Activated T-cell treated with anti-CD3 and anti-CD28 coated beads, Interleukin-2, amount 50 U/mL, for 72 hours (primary cell): ENCODE data around the gene CR1. TPM values are rescaled to one million over a fixed set of nuclear protein-coding genes. Genes with fewer than 3 reads are reported as not detected.
A peak's percentile ranks its signal among the peaks of the same experiment; 100 is the strongest.
"Not testable (repeated sequence)": the region's sequence is repeated elsewhere in the genome, so short reads cannot be mapped to it uniquely, and the experiment has no call there.

Experiments used
- ATAC-seq, 2 donors: fragments of 150-1000 bp; cut with Tn5 transposase; replicated peaks in 1 of 2; 2 replicates each; pipeline ENCODE4 v1.10.0; 2021; ENCODE audit warnings: moderate library complexity in 2 of 2, mild to moderate bottlenecking in 1 of 2
- DNase-seq, 2 donors: peaks; one replicate each; pipeline ENCODE4 v3.0.0; 2021 to 2022; ENCODE audit warnings: mixed read lengths in 1 of 2
- H3K27ac Mint-ChIP-seq: one replicate; pipeline ENCODE4 v1.8.0; 2022; ENCODE audit warnings: mild to moderate bottlenecking, moderate library complexity, mixed read lengths
- H3K27me3 Mint-ChIP-seq: one replicate; pipeline ENCODE4 v1.8.0; 2022; ENCODE audit warnings: low read depth, mixed read lengths
- H3K36me3 Mint-ChIP-seq, 2 donors: one replicate each; pipeline ENCODE4 v1.8.0; 2022; ENCODE audit warnings: mixed read lengths in 2 of 2, mild to moderate bottlenecking in 1 of 2; ENCODE audit not compliant: insufficient read depth in 2 of 2
- H3K4me1 Mint-ChIP-seq: one replicate; pipeline ENCODE4 v1.8.0; 2022; ENCODE audit warnings: low read depth, mixed read lengths
- H3K4me3 Mint-ChIP-seq, 2 donors: one replicate each; pipeline ENCODE4 v1.8.0; 2022; ENCODE audit warnings: mild to moderate bottlenecking in 2 of 2, mixed read lengths in 2 of 2, moderate library complexity in 2 of 2
- H3K9me3 Mint-ChIP-seq, 2 donors: one replicate each; pipeline ENCODE4 v1.8.0; 2022; ENCODE audit warnings: mixed read lengths in 2 of 2
- total RNA-seq, 2 donors: library from RNA; stranded (reverse); gene quantifications; one replicate each; pipeline ENCODE4 v1.2.3, GENCODE V29; 2022

CR1 gene
- total RNA-seq, 2 donors from 2014 or later: 0.09 to 0.22 TPM

DNA sequence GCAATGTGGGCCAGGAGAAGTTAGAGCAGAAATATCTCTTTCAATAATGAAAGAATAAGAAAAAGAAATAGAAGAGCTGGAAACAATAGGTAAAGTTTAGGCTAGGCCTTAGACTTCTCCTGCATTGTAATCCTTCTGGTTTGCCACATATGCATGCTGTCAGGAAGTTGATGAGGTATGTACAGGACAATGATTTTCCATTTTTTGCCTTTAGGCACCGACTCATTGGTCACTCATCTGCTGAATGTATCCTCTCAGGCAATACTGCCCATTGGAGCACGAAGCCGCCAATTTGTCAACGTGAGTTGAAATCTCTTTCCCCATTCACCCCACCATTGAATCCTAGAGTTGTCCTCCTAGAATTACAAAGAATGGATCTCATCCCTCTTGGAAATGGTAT is 79.4 kb downstream of the CR1 start:
- H3K4me3 Mint-ChIP-seq, H3K4me1 Mint-ChIP-seq, H3K9me3 Mint-ChIP-seq, H3K36me3 Mint-ChIP-seq, ATAC-seq, H3K27ac Mint-ChIP-seq, DNase-seq: not testable (repeated sequence)
- peaks cover 17% of the 10 kb centered on the region for H3K27me3 Mint-ChIP-seq

GRCh38 chr1:207578796-207579435 is 83.0 kb downstream of the CR1 start:
- Mint-ChIP-seq H3K27ac (no peak overlapping the region), H3K36me3 (peaks cover 0 to 1% of the 10 kb centered on the region in 2 donors), H3K4me1 (no peaks in the 10 kb centered on the region), H3K4me3 (no peak overlapping the region), H3K9me3 (no peaks in the 10 kb centered on the region), H3K27me3 (peaks cover 21% of the 10 kb centered on the region)
- ATAC-seq (peak; percentile 31 to 45), DNase-seq (no peak)

- peaks cover 0 to 1% of the 10 kb centered on the region in 2 donors for H3K36me3 Mint-ChIP-seq
- H3K9me3 Mint-ChIP-seq: no peaks in the 10 kb centered on the region
- H3K4me3 Mint-ChIP-seq: no peak overlapping the region
- H3K27me3 Mint-ChIP-seq: peaks cover 16% of the 10 kb centered on the region
- H3K4me1 Mint-ChIP-seq: no peaks in the 10 kb centered on the region
- no peak overlapping the region for H3K27ac Mint-ChIP-seq
- ATAC-seq (peak; percentile 75 to 87), DNase-seq (peak; percentile 41 to 42)
Measured at GRCh38 chr1:207579436-207579799, 83.5 kb downstream of the CR1 start.

GRCh38 chr1:207581496-207582153 is 85.7 kb downstream of the CR1 start:
- peaks cover 0 to 1% of the 10 kb centered on the region in 2 donors for H3K36me3 Mint-ChIP-seq
- DNase-seq (no peak), ATAC-seq (no peak)
- peaks cover 15% of the 10 kb centered on the region for H3K27me3 Mint-ChIP-seq
- H3K4me1 Mint-ChIP-seq: no peaks in the 10 kb centered on the region
- H3K27ac Mint-ChIP-seq: no peak overlapping the region
- H3K4me3 Mint-ChIP-seq: no peak overlapping the region
- no peaks in the 10 kb centered on the region for H3K9me3 Mint-ChIP-seq

- not testable (repeated sequence) for H3K27ac Mint-ChIP-seq, H3K27me3 Mint-ChIP-seq, H3K36me3 Mint-ChIP-seq, H3K9me3 Mint-ChIP-seq, DNase-seq, H3K4me1 Mint-ChIP-seq, H3K4me3 Mint-ChIP-seq, ATAC-seq
Measured at GRCh38 chr1:207589506-207589905, 93.5 kb downstream of the CR1 start.

DNA sequence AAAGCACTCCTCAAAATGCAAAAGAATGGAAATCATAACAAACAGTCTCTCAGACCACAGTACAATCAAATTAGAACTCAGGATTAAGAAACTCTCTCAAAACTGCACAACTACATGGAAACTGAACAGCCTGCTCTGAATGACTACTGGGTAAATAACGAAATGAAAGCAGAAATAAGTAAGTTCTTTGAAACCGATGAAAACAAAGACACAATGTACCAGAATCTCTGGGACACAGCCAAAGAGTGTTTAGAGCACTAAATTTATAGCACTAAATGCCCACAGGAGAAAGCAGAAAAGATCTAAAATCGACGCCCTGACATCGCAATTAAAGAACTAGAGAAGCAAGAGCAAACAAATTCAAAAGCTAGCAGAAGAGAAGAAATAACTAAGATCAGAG is 95.2 kb downstream of the CR1 start:
- not testable (repeated sequence) for H3K27ac Mint-ChIP-seq, H3K4me1 Mint-ChIP-seq, H3K9me3 Mint-ChIP-seq, ATAC-seq, H3K27me3 Mint-ChIP-seq, H3K36me3 Mint-ChIP-seq, DNase-seq, H3K4me3 Mint-ChIP-seq

DNA sequence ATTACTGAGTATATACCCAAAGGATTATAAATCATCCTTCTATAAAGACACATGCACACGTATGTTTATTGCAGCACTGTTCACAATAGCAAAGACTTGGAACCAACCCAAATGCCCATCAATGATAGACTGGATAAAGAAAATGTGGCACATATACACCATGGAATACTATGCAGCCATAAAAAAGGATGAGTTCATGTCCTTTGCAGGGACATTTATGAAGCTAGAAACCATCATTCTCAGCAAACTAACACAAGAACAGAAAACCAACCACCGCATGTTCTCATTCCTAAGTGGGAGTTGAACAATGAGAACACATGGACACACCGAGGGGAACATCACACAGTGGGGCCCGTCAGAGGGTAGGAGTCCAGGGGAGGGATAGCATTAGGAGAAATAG is 98.1 kb downstream of the CR1 start:
- not testable (repeated sequence) for H3K9me3 Mint-ChIP-seq, H3K27me3 Mint-ChIP-seq, H3K36me3 Mint-ChIP-seq, DNase-seq, ATAC-seq, H3K4me3 Mint-ChIP-seq, H3K4me1 Mint-ChIP-seq, H3K27ac Mint-ChIP-seq

DNA sequence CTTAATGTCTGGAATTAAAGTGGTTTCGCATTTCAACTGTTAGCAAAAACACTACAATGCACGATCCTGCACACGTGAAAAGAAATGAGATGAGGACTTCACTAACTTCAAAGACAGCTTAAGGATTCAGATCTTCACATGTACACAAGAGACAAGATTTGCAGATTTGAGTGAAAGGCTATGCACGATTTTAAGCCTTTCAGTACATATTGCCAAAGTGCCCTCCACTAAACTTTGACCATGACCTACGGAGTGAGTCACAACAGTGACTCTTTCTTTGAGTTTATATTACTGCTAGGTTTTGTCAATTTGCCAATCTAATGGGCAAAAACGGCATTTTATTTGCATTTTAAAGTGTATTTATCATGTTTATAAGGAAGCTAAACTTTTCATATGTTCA is 107.8 kb downstream of the CR1 start:
- H3K4me3 Mint-ChIP-seq: no peak overlapping the region
- no peak for ATAC-seq
- DNase-seq: no peak
- H3K27ac Mint-ChIP-seq: no peak overlapping the region
- H3K4me1 Mint-ChIP-seq: no peaks in the 10 kb centered on the region
- no peaks in the 10 kb centered on the region for H3K27me3 Mint-ChIP-seq
- H3K9me3 Mint-ChIP-seq: no peaks in the 10 kb centered on the region
- H3K36me3 Mint-ChIP-seq: no peaks in the 10 kb centered on the region

DNA sequence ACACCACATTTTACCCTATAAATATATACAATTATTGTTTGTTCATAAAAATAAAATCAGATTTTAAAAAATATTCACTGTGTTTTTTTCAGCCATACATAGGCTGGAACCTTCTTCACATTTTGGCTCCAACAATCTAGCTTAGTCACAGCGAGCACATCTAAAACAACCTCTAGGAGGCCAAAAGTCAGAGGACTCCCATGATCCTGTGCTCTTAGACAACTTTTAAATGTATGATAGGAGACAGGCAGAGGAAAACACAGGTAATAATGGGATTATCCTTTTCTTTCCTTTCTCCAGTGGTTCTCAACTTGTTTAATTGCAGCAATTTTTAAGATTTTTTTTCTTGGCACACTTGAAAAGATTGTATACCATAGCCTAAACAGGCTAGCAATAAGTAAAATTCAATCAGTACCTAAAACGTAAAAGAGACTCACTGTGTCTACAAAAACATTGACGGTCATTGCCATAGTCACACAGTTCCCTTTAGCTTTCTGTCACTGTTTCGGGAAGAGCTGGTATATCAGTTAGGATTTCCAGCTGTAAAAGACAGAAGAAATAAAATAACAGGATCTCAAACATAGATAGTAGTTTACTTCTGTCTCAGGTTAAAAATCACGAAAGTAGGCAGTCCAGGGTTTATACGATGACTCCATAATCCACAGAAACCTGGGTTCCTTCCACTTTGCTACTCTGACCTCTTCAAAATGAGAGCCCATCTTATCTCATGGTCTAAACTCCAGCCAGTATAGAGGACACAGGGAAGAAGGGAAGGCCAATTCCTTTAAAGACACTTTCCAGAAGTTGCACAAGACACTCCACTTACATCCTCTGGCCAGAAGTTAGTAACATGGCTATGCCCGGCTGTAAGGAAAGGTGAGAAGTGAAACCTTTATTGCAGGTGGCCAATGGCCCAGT is 109.7 kb downstream of the CR1 start:
- no peak for DNase-seq
- H3K4me3 Mint-ChIP-seq: no peak overlapping the region
- no peak overlapping the region for H3K27ac Mint-ChIP-seq
- no peak for ATAC-seq
- H3K9me3 Mint-ChIP-seq: no peaks in the 10 kb centered on the region
- no peaks in the 10 kb centered on the region for H3K36me3 Mint-ChIP-seq
- H3K4me1 Mint-ChIP-seq: no peaks in the 10 kb centered on the region
- H3K27me3 Mint-ChIP-seq: no peaks in the 10 kb centered on the region

GRCh38 chr1:207606362-207606755 is 110.4 kb downstream of the CR1 start:
- no peak overlapping the region for H3K27ac Mint-ChIP-seq

GRCh38 chr1:207612762-207613161 is 116.8 kb downstream of the CR1 start:
- H3K9me3 Mint-ChIP-seq: no peaks in the 10 kb centered on the region
- no peaks in the 10 kb centered on the region for H3K4me1 Mint-ChIP-seq
- H3K4me3 Mint-ChIP-seq: no peak overlapping the region
- H3K27me3 Mint-ChIP-seq: no peaks in the 10 kb centered on the region
- no peak overlapping the region for H3K27ac Mint-ChIP-seq
- DNase-seq: no peak
- H3K36me3 Mint-ChIP-seq: peaks cover 0 to 2% of the 10 kb centered on the region in 2 donors
- no peak for ATAC-seq

More at GRCh38 chr1:207606362-207606755, 110.4 kb downstream of the CR1 start:
- ATAC-seq: no peak
- DNase-seq: no peak
- Mint-ChIP-seq H3K4me3 (no peak overlapping the region), H3K4me1 (no peaks in the 10 kb centered on the region), H3K36me3 (no peaks in the 10 kb centered on the region), H3K27me3 (no peaks in the 10 kb centered on the region), H3K9me3 (no peaks in the 10 kb centered on the region)

GRCh38 chr1:207619871-207620542 is 124.0 kb downstream of the CR1 start:
- no peaks in the 10 kb centered on the region for H3K27me3 Mint-ChIP-seq
- H3K36me3 Mint-ChIP-seq: no peaks in the 10 kb centered on the region
- no peak overlapping the region for H3K27ac Mint-ChIP-seq
- no peak overlapping the region for H3K4me3 Mint-ChIP-seq
- H3K9me3 Mint-ChIP-seq: no peaks in the 10 kb centered on the region
- ATAC-seq (peak; percentile 71 to 75), DNase-seq (peak; percentile 3 to 24)
- H3K4me1 Mint-ChIP-seq: peaks cover 8% of the 10 kb centered on the region

DNA sequence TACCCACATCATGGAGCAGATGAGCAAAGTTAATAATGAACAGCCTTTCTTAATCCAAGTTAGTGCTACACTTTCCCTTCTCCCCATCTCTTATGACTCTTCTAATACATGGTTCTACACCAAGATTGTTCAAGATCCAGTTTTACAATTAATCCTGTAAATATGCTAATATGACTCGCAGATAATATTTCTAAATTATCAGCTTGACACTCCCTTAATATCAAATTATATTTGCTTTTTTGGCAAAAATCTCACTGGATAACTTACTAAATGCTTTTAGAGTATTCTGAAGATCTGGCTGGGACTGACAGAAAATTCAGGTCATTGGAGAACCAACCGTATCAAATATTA is 124.6 kb downstream of the CR1 start:
- H3K4me3 Mint-ChIP-seq: no peak overlapping the region
- H3K27me3 Mint-ChIP-seq: no peaks in the 10 kb centered on the region
- H3K27ac Mint-ChIP-seq: no peak overlapping the region
- ATAC-seq: no peak
- H3K36me3 Mint-ChIP-seq: no peaks in the 10 kb centered on the region
- no peak for DNase-seq
- H3K4me1 Mint-ChIP-seq: peaks cover 8% of the 10 kb centered on the region
- no peaks in the 10 kb centered on the region for H3K9me3 Mint-ChIP-seq
